NCI-H2081 (cell line): ENCODE results near the gene SLC35F3.

Experiments used
- DNase-seq, 2 experiments: peaks; one replicate each; lab custom pipeline; 2025; lab: John Stamatoyannopoulos, UW

The SLC35F3 gene

DNA sequence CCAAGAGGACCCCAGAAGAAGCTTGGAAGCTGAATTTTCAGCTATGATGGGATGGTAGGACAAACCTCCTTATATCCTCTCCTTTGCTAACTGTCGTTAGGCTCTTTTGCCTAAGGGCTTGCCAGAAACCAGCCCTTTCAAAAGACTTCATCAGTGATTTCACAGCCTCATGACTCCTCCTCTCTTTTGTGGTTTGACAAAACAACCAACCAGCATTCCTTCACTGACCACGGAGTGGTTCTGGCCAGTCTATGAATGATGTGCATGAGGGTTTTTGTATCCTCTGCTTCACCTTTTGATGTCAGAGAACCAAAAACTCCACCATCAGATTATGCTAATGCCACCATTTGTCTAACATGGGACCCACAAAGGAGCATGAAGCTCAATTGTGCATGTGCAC lies 351.9 kb downstream of the SLC35F3 start:
- no peak for DNase-seq

GRCh38 chr1:234258071-234258470 lies 353.6 kb downstream of the SLC35F3 start:
- DNase-seq = no peak

- DNase-seq = no peak
These were observed 356.1 kb downstream of the SLC35F3 start for GRCh38 chr1:234260578-234260977.

GRCh38 chr1:234261545-234261944 lies 357.1 kb downstream of the SLC35F3 start:
- no peak for DNase-seq

GRCh38 chr1:234262007-234262753 lies 357.7 kb downstream of the SLC35F3 start:
- DNase-seq = no peak

GRCh38 chr1:234262754-234263105 lies 358.3 kb downstream of the SLC35F3 start:
- no peak for DNase-seq

GRCh38 chr1:234264832-234265231 lies 360.4 kb downstream of the SLC35F3 start:
- DNase-seq = no peak

DNA sequence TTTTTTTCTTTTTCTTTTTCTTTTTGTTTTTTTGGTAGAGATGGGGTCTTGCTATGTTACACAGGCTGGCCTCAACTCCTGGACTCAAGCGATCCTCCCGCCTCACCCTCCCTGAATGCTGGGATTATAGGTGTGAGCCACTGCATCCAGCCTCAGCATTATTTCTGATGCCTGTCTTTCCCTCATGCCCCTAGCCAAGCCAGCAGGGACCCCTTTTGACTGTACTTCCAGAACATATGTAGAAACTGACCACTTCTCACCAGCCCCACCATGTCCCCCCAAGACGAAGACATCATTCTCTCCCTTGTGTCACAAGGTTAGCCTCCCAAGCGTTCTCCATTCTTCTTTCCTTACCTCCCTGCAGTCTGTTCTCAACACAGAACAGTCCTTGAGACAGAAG lies 360.8 kb downstream of the SLC35F3 start:
- DNase-seq = no peak

- no peak for DNase-seq
These were observed 361.4 kb downstream of the SLC35F3 start for GRCh38 chr1:234265861-234266260.

- DNase-seq = no peak
These were observed 365.6 kb downstream of the SLC35F3 start for GRCh38 chr1:234270093-234270492.

GRCh38 chr1:234270581-234271242 lies 366.2 kb downstream of the SLC35F3 start:
- no peak for DNase-seq

DNA sequence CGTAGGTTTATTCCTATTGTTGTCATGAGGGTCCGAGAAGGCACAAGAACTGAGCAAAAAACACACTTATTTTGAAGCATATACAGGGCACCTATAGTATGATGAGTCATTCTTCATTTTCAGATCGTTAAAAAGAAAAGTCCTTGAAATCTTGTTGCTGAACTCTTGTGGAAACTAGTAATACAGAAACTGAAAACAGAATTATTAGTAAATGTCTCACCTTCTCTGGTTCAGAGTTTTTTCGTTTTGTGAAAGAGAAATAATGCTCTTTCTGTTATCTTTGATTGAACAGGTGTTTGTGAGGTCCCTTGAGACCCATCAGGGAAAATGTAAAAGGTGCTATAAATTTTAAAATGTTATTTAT lies 366.7 kb downstream of the SLC35F3 start:
- no peak for DNase-seq

- peak; percentile 40 to 81 for DNase-seq
These were observed 368.3 kb downstream of the SLC35F3 start for GRCh38 chr1:234272656-234273312.

DNA sequence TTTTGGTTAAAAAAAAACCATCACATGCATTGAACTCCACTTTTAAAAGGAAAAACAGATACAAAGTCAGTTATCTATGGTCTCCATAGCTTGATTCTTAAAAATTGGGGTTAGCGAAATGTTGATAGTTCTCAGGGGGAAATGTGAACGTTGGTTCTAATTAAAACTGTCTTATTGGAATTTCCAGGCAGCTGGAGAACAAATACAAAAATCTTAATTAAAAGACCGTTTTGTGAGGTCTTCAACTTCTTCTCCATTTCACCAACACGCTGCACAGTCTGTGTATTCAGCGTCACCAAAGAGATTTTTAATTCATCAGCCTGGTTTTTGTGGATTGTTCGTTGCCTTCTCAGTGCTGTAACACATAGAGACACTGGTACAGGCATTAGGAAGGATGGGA lies 369.5 kb downstream of the SLC35F3 start:
- DNase-seq = no peak

DNA sequence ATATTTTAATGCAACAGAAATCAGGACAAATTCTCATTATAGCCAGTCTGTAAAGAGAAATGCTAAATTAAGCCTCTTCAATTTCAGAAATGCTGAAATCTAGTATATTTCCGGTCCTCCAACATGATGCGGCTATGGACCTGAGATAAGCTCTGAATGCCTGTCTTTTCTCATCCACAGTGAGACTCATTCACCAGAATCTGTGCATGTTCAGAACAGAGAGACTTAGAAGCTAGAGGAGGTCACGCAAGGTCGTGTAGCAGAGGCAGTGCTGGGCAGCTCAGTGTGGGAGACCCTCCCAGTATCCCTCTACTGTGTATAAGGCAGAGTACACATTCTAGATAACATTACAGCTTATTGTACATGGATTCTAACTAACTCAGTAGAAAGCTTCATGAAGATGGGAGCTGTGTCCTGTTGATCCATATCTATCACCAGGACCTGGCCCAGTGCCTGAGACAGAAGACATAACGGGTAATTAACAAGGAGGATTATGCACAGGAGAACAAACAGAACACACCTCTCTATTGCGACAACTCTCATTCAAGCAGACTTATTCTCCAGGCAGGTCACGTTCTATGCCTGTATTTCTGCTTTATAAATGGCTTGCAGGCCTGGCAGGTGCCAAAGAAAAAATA lies 371.8 kb downstream of the SLC35F3 start:
- peak; percentile 39 to 69 for DNase-seq

DNA sequence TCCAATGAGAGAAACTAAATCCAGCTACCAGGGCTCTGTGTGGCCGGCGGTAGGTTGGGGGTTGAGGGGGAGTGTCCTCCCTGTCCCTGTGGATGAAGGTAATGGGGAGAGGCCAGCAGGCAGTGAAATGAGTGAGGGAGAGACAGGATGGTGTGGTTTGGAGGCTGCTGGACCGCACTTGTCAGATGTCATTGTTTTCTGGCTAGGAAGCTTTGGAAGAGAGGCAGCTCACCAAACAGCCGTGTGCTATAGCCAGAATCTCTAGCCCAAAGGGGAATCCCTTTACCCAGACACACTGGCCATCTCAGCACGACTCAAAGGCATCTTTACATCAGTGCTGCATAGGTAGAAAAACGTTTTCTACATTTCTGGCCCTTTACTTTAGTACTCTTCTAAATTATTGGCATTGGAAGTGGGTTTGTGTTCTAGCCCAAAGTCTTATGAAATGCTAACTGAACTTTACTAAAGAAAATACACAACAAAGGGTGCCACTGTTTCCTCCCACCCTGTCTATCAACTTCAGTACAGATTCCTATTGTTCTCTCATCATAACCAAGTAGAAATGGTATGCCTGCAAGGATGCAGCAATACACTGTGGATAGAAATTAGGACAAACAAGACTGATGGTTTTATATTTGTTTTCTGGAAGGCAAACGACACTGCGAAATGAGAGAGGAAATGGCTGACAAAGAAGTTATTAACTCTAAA lies 372.8 kb downstream of the SLC35F3 start:
- no peak for DNase-seq

DNA sequence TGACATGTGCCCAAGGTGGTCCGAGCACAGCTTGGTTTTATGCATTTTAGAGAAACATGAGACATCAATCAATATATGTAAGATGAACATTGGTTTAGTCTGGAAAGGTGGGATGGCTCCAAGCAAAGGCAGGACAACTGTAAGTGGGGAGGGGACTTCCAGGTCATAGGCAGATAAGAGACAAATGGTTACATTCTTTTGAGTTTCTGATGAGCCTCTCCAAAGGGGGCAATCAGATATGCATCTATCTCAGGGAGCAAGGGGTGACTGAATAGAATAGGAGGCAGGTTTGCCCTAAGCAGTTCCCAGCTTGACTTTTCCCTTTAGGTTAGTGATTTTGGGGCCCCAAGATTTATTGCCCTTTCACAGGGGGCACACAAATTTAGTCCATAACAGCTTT lies 374.5 kb downstream of the SLC35F3 start:
- DNase-seq = no peak

DNA sequence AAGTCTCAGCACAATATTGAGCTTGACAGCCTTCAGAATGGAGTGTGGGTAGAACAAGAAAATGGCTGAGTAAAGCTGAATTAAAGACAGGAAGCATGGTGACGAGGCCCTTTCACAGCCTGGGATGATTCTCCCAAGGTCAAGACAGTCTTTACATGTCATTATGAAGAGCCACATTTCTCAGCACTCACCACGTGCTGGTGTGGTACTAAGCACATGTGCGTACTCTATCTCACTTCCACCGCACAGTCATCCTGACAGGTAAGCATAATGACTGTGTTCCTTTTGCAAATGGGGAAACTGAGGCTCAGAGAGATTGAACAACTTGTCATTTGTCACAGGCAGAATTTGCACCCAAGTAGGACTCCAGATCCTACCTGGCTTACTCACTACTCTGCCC lies 376.0 kb downstream of the SLC35F3 start:
- no peak for DNase-seq

- no peak for DNase-seq
These were observed 377.5 kb downstream of the SLC35F3 start for GRCh38 chr1:234281826-234282489.

DNA sequence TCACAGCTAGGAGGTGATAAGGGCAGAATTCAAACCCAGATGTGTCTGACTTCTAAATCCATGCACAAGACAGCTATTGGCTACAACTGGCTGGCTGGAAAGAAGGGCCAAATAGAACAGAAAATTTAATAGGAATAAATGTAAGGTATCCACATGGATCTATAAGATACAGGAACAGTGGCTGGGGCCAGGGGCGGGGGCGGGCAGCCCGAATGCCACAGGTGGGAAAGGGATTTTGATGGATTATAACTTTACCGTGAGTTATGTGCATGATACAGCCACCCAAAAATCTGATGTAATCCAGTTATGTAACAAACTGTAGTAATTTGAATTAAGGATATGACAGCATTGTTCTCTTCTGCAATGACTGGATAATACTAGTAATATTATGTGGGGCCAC lies 381.7 kb downstream of the SLC35F3 start:
- DNase-seq = no peak

DNA sequence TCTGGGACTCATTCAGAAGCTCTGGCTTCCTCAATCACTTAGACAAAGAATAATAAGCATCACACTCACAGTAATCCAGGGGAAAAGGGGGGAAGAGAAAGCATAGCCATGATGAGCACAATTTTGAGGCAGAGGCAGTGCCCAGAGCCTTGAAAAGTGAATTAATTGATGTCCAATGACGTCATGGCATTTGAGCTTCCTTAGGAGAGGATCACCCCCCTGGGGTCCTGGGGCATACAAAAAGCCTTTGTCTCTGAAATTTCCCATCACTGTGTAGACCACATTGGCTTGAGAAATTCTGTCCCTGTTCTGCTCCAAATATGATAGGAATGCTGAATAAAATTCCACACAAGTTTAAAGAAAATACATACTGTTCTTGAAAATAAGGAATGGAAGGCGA lies 384.5 kb downstream of the SLC35F3 start:
- no peak for DNase-seq
